ENCODE measurements around the gene FOXD1.

Gene FOXD1

GRCh38 chr5:73442231-73442811 lies 6.3 kb downstream of the FOXD1 start:
- no peak for DNase-seq

- no peak for DNase-seq
Observed at GRCh38 chr5:73441378-73441777, 7.2 kb downstream of the FOXD1 start.

- no peak for DNase-seq
Observed at GRCh38 chr5:73440262-73440661, 8.3 kb downstream of the FOXD1 start.

GRCh38 chr5:73438645-73439470 lies 9.7 kb downstream of the FOXD1 start:
- no peak for DNase-seq

GRCh38 chr5:73437777-73438644 lies 10.6 kb downstream of the FOXD1 start:
- no peak for DNase-seq

- peak in 1 of 56 donors; percentile 14 for DNase-seq
Observed at GRCh38 chr5:73437101-73437776, 11.3 kb downstream of the FOXD1 start.

GRCh38 chr5:73436535-73437100 lies 12.0 kb downstream of the FOXD1 start:
- no peak for DNase-seq

- no peak for DNase-seq
Observed at GRCh38 chr5:73435759-73436534, 12.6 kb downstream of the FOXD1 start.

GRCh38 chr5:73434907-73435306 lies 13.7 kb downstream of the FOXD1 start:
- no peak for DNase-seq

- no peak for DNase-seq
Observed at GRCh38 chr5:73434461-73434860, 14.1 kb downstream of the FOXD1 start.

- DNase-seq = no peak
Observed at GRCh38 chr5:73433982-73434342, 14.6 kb downstream of the FOXD1 start.

GRCh38 chr5:73433272-73433981 lies 15.2 kb downstream of the FOXD1 start:
- DNase-seq = no peak

GRCh38 chr5:73431204-73431851 lies 17.2 kb downstream of the FOXD1 start:
- no peak for DNase-seq

GRCh38 chr5:73426034-73426433 lies 22.5 kb downstream of the FOXD1 start:
- DNase-seq = no peak

- DNase-seq = no peak
Observed at GRCh38 chr5:73424556-73424977, 24.0 kb downstream of the FOXD1 start.

- no peak for DNase-seq
Observed at GRCh38 chr5:73422164-73422563, 26.4 kb downstream of the FOXD1 start.

- no peak for DNase-seq
Observed at GRCh38 chr5:73420666-73421065, 27.9 kb downstream of the FOXD1 start.

- no peak for DNase-seq
Observed at GRCh38 chr5:73419465-73420390, 28.8 kb downstream of the FOXD1 start.

Data from nucleus accumbens (tissue), 56 donors.